Hematopoietic multipotent progenitor cell treated with erythropoietin and hydrocortisone succinate and interleukin-3 and kit ligand, for 4 days (in vitro differentiated cells): ENCODE results near the gene NKX2-4.
A peak's percentile ranks its signal among the peaks of the same experiment; 100 is the strongest.
"Not testable (repeated sequence)": the region's sequence is repeated elsewhere in the genome, so short reads cannot be mapped to it uniquely, and the experiment has no call there.

Experiments
- DNase-seq: peaks from one replicate; pipeline ENCODE4 v3.0.0-alpha.2; 2015

Gene NKX2-4

GRCh38 chr20:21393816-21394519 is 3.4 kb downstream of the NKX2-4 start:
- DNase-seq, result no peak

- DNase-seq, result no peak
These were observed 4.2 kb downstream of the NKX2-4 start for GRCh38 chr20:21393166-21393565.

- no peak for DNase-seq
These were observed 5.4 kb downstream of the NKX2-4 start for GRCh38 chr20:21391972-21392352.

GRCh38 chr20:21391185-21391971 is 5.9 kb downstream of the NKX2-4 start:
- DNase-seq, result peak; percentile 33

GRCh38 chr20:21390768-21391167 is 6.6 kb downstream of the NKX2-4 start:
- no peak for DNase-seq

- no peak for DNase-seq
These were observed 8.0 kb downstream of the NKX2-4 start for GRCh38 chr20:21389368-21389767.

GRCh38 chr20:21388566-21388965 is 8.8 kb downstream of the NKX2-4 start:
- DNase-seq, result no peak

- DNase-seq, result no peak
These were observed 9.8 kb downstream of the NKX2-4 start for GRCh38 chr20:21387528-21387927.

- no peak for DNase-seq
These were observed 11.2 kb downstream of the NKX2-4 start for GRCh38 chr20:21386111-21386510.

- DNase-seq, result no peak
These were observed 12.9 kb downstream of the NKX2-4 start for GRCh38 chr20:21384308-21384892.

GRCh38 chr20:21381619-21382018 is 15.7 kb downstream of the NKX2-4 start:
- no peak for DNase-seq

GRCh38 chr20:21380711-21381110 is 16.6 kb downstream of the NKX2-4 start:
- no peak for DNase-seq

GRCh38 chr20:21378259-21378658 is 19.1 kb downstream of the NKX2-4 start:
- no peak for DNase-seq

GRCh38 chr20:21377701-21378100 is 19.6 kb downstream of the NKX2-4 start:
- no peak for DNase-seq

- DNase-seq, result no peak
These were observed 20.7 kb downstream of the NKX2-4 start for GRCh38 chr20:21376626-21377025.

- DNase-seq, result no peak
These were observed 23.9 kb downstream of the NKX2-4 start for GRCh38 chr20:21373436-21373835.

GRCh38 chr20:21372016-21372415 is 25.3 kb downstream of the NKX2-4 start:
- no peak for DNase-seq

- DNase-seq, result no peak
These were observed 26.1 kb downstream of the NKX2-4 start for GRCh38 chr20:21371193-21371592.

- DNase-seq, result no peak
These were observed 28.5 kb downstream of the NKX2-4 start for GRCh38 chr20:21368791-21369190.

GRCh38 chr20:21366273-21366672 is 31.1 kb downstream of the NKX2-4 start:
- not testable (repeated sequence) for DNase-seq

GRCh38 chr20:21365771-21366170 is 31.6 kb downstream of the NKX2-4 start:
- no peak for DNase-seq

- DNase-seq, result no peak
These were observed 32.9 kb downstream of the NKX2-4 start for GRCh38 chr20:21364413-21364812.

GRCh38 chr20:21361266-21361665 is 36.1 kb downstream of the NKX2-4 start:
- DNase-seq, result peak; percentile 55

GRCh38 chr20:21360705-21361104 is 36.6 kb downstream of the NKX2-4 start:
- DNase-seq, result no peak
